Suprapubic skin (tissue), 4 donors: ENCODE results near the gene CACNA1H. TPM values are rescaled to one million over a fixed set of nuclear protein-coding genes. Genes with fewer than 3 reads are reported as not detected.

Source experiments
- DNase-seq, 2 donors: peaks; one replicate each; pipeline ENCODE4 v3.0.0-alpha.2; 2019; ENCODE audit warnings: low spot score in 2 of 2
- H3K27ac ChIP-seq: fragments of 200-600 bp; sonication (generic); one replicate; pipeline ENCODE4 v1.5.1; 2019
- H3K27me3 ChIP-seq: fragments of 200-600 bp; sonication (generic); one replicate; pipeline ENCODE4 v1.5.1; 2019
- H3K36me3 ChIP-seq: fragments of 200-600 bp; sonication (generic); one replicate; pipeline ENCODE4 v1.5.1; 2019
- H3K4me1 ChIP-seq: fragments of 200-600 bp; sonication (generic); one replicate; pipeline ENCODE4 v1.5.1; 2019
- H3K4me3 ChIP-seq: fragments of 200-600 bp; sonication (generic); one replicate; pipeline ENCODE4 v1.5.1; 2019; ENCODE audit warnings: mild to moderate bottlenecking
- H3K9me3 ChIP-seq: fragments of 200-600 bp; sonication (generic); one replicate; pipeline ENCODE4 v1.5.1; 2019
- EP300 ChIP-seq: sonication (generic); formaldehyde crosslinking; IDR thresholded peaks from one replicate; pipeline ENCODE4 v1.6.1; 2017; ENCODE audit warnings: antibody characterized with exemption
- POLR2A ChIP-seq, 2 donors: fragments of 450-650 bp; IDR thresholded peaks; one replicate each; pipeline ENCODE4 v1.6.1; 2017; ENCODE audit warnings: antibody characterized with exemption in 2 of 2, mild to moderate bottlenecking in 2 of 2, moderate library complexity in 2 of 2
- POLR2AphosphoS5 ChIP-seq, 3 donors: sonication (generic); formaldehyde crosslinking; IDR thresholded peaks; one replicate each; pipeline ENCODE4 v1.6.1; 2017; ENCODE audit warnings: antibody characterized with exemption in 3 of 3
- WGBS: methylation state at CpG from one replicate; pipeline ENCODE4 v1.1.5; 2018; 5-methylcytosine and 5-hydroxymethylcytosine counted together
- total RNA-seq, 4 donors: library from RNA; depleted of rRNA; stranded (reverse); fragments of >200 nt; gene quantifications; one replicate each; pipeline ENCODE4 v1.1.0, GENCODE V29; 2016
- TF ChIP-seq, protein P1 (sequence below), 2 donors: fragments of 200-600 bp in 1 of 2; fragments of 450-650 bp in 1 of 2; sonication (generic) in 1 of 2; IDR thresholded peaks; one replicate each; pipeline ENCODE4 v1.5.1; 2016 to 2019; ENCODE audit warnings: antibody characterized with exemption in 2 of 2, mild to moderate bottlenecking in 1 of 2, moderate library complexity in 1 of 2

The CACNA1H gene
- total RNA-seq, 4 donors from 2014 or later: 19.4 to 167 (median 38.4) TPM

DNA sequence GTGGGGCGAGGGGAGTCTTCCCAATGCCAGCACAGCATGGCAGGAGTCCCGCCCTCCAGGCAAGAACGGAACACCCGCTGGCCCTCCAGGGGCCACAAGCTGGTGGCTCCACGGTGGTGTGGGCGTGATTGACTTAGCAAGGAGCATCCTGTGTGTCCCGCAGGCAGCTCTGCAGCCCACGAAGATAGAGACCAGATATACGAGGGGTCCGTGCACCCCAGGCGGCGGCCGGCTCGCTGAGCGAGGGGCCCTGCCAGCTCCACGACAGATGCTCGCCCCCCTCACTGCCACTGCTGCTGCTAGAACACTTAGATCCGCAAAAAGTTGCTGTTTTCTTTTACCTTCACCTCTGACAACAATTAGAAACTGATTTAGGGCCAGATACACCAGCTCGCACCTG, 10.0 kb upstream of the CACNA1H start:
- Histone ChIP-seq H3K4me1 (no peaks in the 10 kb centered on the region), H3K36me3 (no peaks in the 10 kb centered on the region), H3K4me3 (no peak overlapping the region), H3K9me3 (no peaks in the 10 kb centered on the region), H3K27me3 (peaks cover 80% of the 10 kb centered on the region), H3K27ac (no peak overlapping the region)
- WGBS: 75% methylated on average over 5 of the region's 19 CpGs
- no peak for DNase-seq
- TF ChIP-seq EP300 (no peak), POLR2A (IDR thresholded peaks at IDR 0.05) (no peak), POLR2AphosphoS5 (IDR thresholded peaks at IDR 0.05) (no peak)
- TF ChIP-seq, protein P1, sequence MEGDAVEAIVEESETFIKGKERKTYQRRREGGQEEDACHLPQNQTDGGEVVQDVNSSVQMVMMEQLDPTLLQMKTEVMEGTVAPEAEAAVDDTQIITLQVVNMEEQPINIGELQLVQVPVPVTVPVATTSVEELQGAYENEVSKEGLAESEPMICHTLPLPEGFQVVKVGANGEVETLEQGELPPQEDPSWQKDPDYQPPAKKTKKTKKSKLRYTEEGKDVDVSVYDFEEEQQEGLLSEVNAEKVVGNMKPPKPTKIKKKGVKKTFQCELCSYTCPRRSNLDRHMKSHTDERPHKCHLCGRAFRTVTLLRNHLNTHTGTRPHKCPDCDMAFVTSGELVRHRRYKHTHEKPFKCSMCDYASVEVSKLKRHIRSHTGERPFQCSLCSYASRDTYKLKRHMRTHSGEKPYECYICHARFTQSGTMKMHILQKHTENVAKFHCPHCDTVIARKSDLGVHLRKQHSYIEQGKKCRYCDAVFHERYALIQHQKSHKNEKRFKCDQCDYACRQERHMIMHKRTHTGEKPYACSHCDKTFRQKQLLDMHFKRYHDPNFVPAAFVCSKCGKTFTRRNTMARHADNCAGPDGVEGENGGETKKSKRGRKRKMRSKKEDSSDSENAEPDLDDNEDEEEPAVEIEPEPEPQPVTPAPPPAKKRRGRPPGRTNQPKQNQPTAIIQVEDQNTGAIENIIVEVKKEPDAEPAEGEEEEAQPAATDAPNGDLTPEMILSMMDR (IDR thresholded peaks at IDR 0.05): no peak

DNA sequence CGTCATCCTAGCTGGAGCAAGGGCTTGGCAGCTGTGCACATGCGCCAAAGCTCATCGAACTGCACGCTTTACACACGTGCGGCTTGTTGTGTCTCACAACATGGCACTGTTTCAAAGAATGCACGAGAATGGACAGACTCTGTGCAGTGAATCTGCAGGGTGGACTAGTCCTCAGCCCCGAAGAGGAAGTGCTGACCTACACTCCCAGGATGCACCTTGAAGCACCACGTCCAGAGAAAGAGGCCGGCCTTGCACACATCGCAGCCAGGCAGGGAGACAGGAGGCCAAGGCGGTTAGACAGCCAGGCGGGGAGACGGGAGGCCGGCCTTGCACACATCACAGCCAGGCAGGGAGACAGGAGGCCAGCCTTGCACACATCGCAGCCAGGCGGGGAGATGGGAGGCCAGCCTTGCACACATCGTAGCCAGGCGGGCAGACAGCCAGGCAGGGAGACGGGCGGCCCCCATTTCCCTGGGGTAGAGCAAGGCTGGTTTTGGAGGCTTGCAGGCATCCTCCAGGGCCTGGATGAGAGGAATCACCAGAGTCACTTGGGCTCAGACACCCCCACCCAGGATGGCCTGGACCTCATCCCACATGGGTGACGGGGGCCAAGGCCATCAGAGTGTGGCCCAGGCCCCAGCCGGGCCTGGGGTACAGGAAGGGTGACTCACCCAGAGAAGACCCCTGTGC, 9.0 kb upstream of the CACNA1H start:
- no peak overlapping the region for H3K27ac ChIP-seq
- no peaks in the 10 kb centered on the region for H3K4me1 ChIP-seq
- H3K9me3 ChIP-seq: no peaks in the 10 kb centered on the region
- H3K27me3 ChIP-seq: peaks cover 73% of the 10 kb centered on the region
- WGBS: 68% methylated on average over 8 of the region's 23 CpGs
- no peak for DNase-seq
- H3K36me3 ChIP-seq: no peaks in the 10 kb centered on the region
- TF ChIP-seq, protein P1 (IDR thresholded peaks at IDR 0.05): no peak
- TF ChIP-seq POLR2AphosphoS5 (IDR thresholded peaks at IDR 0.05): no peak
- no peak for TF ChIP-seq EP300
- TF ChIP-seq POLR2A (IDR thresholded peaks at IDR 0.05): no peak
- no peak overlapping the region for H3K4me3 ChIP-seq

- no peak for TF ChIP-seq POLR2A (IDR thresholded peaks at IDR 0.05)
- no peak for TF ChIP-seq EP300
- TF ChIP-seq, protein P1 (IDR thresholded peaks at IDR 0.05): no peak
- no peak for TF ChIP-seq POLR2AphosphoS5 (IDR thresholded peaks at IDR 0.05)
- no peaks in the 10 kb centered on the region for H3K9me3 ChIP-seq
- no peak for DNase-seq
- H3K4me1 ChIP-seq: no peaks in the 10 kb centered on the region
- H3K4me3 ChIP-seq: no peak overlapping the region
- no peak overlapping the region for H3K27ac ChIP-seq
- H3K27me3 ChIP-seq: peaks cover 75% of the 10 kb centered on the region
- no peaks in the 10 kb centered on the region for H3K36me3 ChIP-seq
- WGBS: 67% methylated on average over 16 of the region's 46 CpGs
Observed at GRCh38 chr16:1144476-1145382, 8.2 kb upstream of the CACNA1H start.

DNA sequence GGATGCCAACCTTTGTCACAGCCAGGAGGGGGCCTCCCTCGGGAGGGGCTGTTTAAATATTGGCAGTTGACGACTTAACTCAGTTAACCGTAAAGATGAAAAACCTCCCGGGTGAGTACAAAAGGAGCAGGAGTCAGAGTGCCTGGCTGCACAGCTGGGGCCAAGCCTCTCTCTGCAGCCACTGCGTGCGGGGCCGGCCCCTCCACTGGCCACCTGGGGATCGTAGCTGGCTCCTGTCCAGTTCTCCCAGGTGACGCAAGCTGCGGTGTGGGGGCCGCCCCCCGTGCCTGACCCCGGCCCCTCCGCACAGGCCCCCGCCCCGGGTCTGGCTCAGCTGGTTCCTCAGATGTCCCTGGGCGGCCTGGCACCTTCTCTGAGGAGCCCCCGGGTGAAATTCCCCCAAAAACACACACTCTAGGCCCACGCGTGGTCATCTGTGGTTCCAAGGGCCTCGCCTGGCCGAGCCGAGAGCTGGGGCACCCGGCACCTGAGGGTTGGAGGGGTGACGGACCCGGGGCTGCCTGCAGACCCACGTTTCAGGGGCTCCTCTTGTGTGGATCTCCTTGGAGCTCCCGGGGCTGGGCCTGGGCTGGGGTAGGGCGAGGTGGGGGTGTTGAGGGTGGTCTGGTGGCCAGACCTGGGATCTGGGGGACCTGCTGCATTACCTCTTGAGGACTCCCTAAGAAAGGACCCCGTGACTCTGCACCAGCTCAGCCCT, 7.4 kb upstream of the CACNA1H start:
- Histone ChIP-seq H3K4me1 (no peaks in the 10 kb centered on the region), H3K4me3 (no peak overlapping the region), H3K27ac (no peak overlapping the region), H3K36me3 (no peaks in the 10 kb centered on the region), H3K9me3 (no peaks in the 10 kb centered on the region), H3K27me3 (peaks cover 75% of the 10 kb centered on the region)
- WGBS: 61% methylated on average over 3 of the region's 30 CpGs
- TF ChIP-seq POLR2AphosphoS5 (IDR thresholded peaks at IDR 0.05): no peak
- TF ChIP-seq, protein P1 (IDR thresholded peaks at IDR 0.05): no peak
- TF ChIP-seq EP300: no peak
- TF ChIP-seq POLR2A (IDR thresholded peaks at IDR 0.05): no peak
- DNase-seq: no peak
